ENCODE results near the gene ALK. TPM values are rescaled to one million over a fixed set of nuclear protein-coding genes. Genes with fewer than 3 reads are reported as not detected.
A peak's percentile ranks its signal among the peaks of the same experiment; 100 is the strongest.

ALK gene
- total RNA-seq, 4 donors from 2014 or later = 0.66 TPM; not detected in 3

- intact Hi-C loops (cut with DNase I; ENCODE audit: low total_unique reads) = no loop called here
- TF ChIP-seq CTCF (IDR thresholded peaks at IDR 0.05) (no peak), POLR2A (IDR thresholded peaks at IDR 0.05) (no peak)
- 81 to 84% methylated on average over 10 of the region's 10 CpGs for WGBS, 2 donors
- no peak overlapping the region for H3K4me3 ChIP-seq (ENCODE audit: low read depth, poor library complexity, severe bottlenecking)
- DNase-seq (ENCODE audit: low spot score in 2 of 2) = no peak
Measured at GRCh38 chr2:29296585-29296984, 624.8 kb downstream of the ALK start.

- H3K4me3 ChIP-seq (ENCODE audit: low read depth, poor library complexity, severe bottlenecking) = no peak overlapping the region
- intact Hi-C loops (cut with DNase I; ENCODE audit: low total_unique reads) = no loop called here
- 39 to 41% methylated on average over 4 of the region's 4 CpGs for whole genome bisulfite sequencing, 2 donors
- no peak for DNase-seq (ENCODE audit: low spot score in 2 of 2)
- TF ChIP-seq CTCF (IDR thresholded peaks at IDR 0.05) (no peak), POLR2A (IDR thresholded peaks at IDR 0.05) (no peak)
Measured at GRCh38 chr2:29295845-29296244, 625.5 kb downstream of the ALK start.

GRCh38 chr2:29293830-29294438, 627.5 kb downstream of the ALK start:
- intact Hi-C loops (cut with DNase I; ENCODE audit: low total_unique reads) = no loop called here
- 12 to 15% methylated on average over 5 of the region's 5 CpGs for WGBS, 2 donors
- no peak for TF ChIP-seq POLR2A (IDR thresholded peaks at IDR 0.05)
- TF ChIP-seq CTCF (IDR thresholded peaks at IDR 0.05) = no peak
- no peak for DNase-seq (ENCODE audit: low spot score in 2 of 2)
- no peak overlapping the region for H3K4me3 ChIP-seq (ENCODE audit: low read depth, poor library complexity, severe bottlenecking)

- intact Hi-C loops (cut with DNase I; ENCODE audit: low total_unique reads) = no loop called here
- no peak for DNase-seq (ENCODE audit: low spot score in 2 of 2)
- H3K4me3 ChIP-seq (ENCODE audit: low read depth, poor library complexity, severe bottlenecking) = no peak overlapping the region
- TF ChIP-seq POLR2A (IDR thresholded peaks at IDR 0.05) (no peak), CTCF (IDR thresholded peaks at IDR 0.05) (no peak)
- 61 to 67% methylated on average over 8 of the region's 8 CpGs for WGBS, 2 donors
Measured at GRCh38 chr2:29290293-29291047, 630.9 kb downstream of the ALK start.

GRCh38 chr2:29284671-29285070, 636.7 kb downstream of the ALK start:
- peak in 1 of 2 donors; percentile 60 for DNase-seq (ENCODE audit: low spot score in 2 of 2)
- TF ChIP-seq CTCF (IDR thresholded peaks at IDR 0.05) (no peak), POLR2A (IDR thresholded peaks at IDR 0.05) (no peak)
- 93% methylated on average over 10 of the region's 10 CpGs for WGBS, 2 donors
- intact Hi-C loops (cut with DNase I; ENCODE audit: low total_unique reads) = no loop called here
- no peak overlapping the region for H3K4me3 ChIP-seq (ENCODE audit: low read depth, poor library complexity, severe bottlenecking)
